Kidney glomerular epithelial cell (primary cell): ENCODE results near the gene VAMP8.
"Not testable (repeated sequence)": the region's sequence is repeated elsewhere in the genome, so short reads cannot be mapped to it uniquely, and the experiment has no call there.

Experiments
- DNase-seq: peaks from one replicate; lab custom pipeline; 2025; lab: John Stamatoyannopoulos, UW

VAMP8 gene

DNA sequence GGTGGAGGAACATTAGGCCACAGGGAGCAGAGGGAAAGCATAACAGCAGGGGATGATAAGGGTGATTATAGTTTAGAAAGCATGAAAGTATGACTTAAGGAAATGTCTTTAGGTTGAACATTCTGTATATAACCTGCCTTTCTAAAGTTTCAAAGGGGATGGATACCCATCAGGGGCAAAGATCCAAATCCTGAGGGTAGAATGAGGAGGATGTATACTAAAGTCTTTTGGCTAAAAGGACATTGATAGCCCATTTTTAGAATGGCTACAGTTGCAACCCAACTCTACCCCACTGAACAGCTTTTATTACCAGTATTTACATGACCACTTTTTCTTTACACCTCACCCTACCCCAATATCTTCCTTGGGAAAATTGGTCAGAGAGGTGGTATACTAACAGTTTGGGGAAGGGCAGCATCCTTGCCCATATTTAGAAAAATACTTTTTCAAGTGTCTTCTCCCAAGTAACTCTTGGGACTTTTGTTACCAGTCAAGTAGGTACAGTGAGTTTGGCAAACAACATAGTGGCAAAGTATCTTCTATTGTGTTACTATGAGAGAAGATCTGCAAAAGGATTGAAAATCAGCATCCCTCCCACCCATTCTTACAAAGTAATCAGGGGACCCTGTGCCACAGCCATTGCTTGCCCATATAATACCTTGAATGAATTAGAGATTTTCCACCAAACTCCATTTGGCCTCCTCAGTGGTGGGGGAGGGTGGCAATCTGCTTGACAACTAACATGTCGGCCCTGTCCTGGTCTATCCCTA, 30.1 kb upstream of the VAMP8 start:
- DNase-seq: no peak

- no peak for DNase-seq
These were observed 29.4 kb upstream of the VAMP8 start for GRCh38 chr2:85547859-85548607.

DNA sequence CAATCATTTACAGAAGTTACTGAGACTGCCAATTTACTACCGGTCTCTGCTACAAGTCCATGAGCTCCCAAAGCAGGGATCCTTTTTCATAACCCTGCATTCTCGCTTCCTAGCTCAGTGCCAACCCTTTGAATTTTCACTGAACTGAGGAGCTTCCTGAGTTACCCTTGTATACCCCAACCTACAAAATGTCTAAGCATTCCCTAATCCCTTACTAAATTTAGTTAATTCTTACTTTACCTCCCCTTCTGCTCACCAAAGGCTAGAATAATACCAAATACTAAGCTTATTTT, 28.8 kb upstream of the VAMP8 start:
- no peak for DNase-seq

DNA sequence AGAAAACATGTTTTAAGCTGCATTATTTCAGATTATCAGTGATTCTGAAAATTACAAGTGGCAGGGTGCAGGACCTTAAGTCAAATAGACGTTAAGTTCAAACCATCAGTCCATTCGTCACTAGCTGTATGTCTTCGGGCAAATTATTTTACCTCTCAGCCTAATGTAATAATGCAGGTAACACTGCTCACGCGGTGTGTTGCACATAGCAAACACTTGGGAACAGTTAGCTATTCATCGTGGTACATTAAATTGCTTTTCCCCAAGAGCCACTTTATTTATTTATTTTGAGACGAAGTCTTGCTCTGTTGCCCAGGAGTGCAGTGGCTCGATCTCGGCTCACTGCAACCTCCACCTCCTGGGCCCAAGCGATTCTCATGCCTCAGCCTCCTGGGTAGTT, 28.3 kb upstream of the VAMP8 start:
- no peak for DNase-seq

- no peak for DNase-seq
These were observed 27.6 kb upstream of the VAMP8 start for GRCh38 chr2:85549826-85550225.

DNA sequence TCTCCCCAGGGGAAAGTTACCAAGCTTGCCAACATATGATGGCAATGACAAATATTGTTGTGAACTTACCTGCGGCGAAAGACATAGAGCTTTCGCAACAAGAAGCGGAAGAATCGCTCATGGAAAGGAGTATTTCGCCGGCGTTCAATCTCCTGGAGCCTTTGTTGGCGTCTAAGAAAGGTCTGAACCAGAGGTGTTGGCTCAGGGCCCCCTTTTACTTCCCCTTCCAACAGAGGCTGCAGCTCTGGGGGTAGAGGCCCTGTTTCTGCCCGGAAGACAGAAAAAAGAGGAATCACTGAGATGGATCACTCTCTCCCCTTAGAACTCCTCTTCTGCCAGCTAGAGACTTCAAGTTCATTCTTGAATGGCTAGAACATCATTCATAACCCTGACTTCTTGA, 26.9 kb upstream of the VAMP8 start:
- DNase-seq: no peak

GRCh38 chr2:85551698-85552678, 25.4 kb upstream of the VAMP8 start:
- peak; percentile 54 for DNase-seq

- DNase-seq: no peak
These were observed 24.2 kb upstream of the VAMP8 start for GRCh38 chr2:85553184-85553583.

GRCh38 chr2:85554980-85555612, 22.3 kb upstream of the VAMP8 start:
- no peak for DNase-seq

DNA sequence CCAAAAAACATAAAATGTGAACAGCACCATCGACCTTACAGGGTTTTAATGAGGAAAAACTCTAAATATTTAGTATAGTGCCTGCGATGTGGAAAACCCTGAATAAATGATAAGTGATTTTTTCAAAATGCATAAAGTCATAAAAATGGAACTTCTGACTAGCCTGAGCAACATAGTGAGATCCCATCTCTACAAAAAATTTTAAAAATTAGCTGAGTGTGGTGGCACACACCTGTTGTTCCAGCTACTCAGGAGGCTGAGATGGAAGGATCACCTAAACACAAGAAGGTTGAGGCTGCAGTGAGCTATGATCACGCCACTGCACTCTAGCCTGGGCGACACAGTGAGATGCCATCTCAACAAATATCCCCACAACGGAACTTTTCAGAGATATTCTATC, 20.3 kb upstream of the VAMP8 start:
- DNase-seq: no peak

- no peak for DNase-seq
These were observed 19.2 kb upstream of the VAMP8 start for GRCh38 chr2:85558160-85558559.

GRCh38 chr2:85560403-85560726, 17.0 kb upstream of the VAMP8 start:
- DNase-seq: not testable (repeated sequence)

DNA sequence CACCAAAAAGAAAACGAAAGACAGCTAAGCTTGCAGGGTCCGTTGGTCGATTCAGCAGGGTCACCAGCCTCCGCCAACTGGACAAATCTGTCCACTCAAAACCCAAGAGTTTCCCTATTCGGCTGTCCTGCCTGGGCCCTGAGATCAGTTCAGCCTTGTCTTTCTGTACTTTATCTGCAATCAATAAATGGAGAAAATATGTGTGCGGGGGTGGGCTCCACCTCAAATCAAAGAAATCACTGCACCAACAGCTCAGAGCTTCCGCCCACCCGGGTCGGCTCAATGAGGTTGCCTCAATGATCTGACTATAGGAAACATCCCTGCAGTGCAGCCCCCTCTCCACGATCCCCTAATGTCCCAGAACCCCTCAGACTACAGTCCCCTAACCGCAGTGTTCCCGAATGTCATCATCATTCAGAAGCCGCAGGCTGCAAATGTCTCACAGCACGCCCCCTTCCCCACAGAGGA, 16.5 kb upstream of the VAMP8 start:
- DNase-seq: no peak

GRCh38 chr2:85561280-85562212, 15.8 kb upstream of the VAMP8 start, which contains the start of gene GGCX:
GGCX (minus strand) TSS chr2:85561493; CDS start chr2:85561428, 65 bp downstream.
- DNase-seq: peak; percentile 88

DNA sequence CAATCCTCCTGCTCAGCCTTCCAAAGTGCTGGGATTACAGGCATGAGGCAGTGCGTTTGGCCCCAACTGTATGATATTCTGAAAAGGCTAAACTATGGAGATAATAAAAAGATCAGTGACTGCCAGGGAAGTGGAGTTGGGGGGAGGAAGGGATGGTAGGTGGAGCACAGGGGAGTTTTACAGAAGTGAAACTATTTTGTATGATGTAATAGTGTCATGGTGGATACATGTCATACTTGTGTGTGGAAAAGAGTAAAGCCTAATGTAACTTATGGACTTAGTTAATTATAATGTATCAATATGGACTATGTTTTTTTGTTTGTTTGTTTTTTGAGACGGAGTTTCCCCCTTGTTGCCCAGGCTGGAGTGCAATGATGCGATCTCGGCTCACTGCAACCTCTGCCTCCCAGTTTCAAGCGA, 13.2 kb upstream of the VAMP8 start:
- no peak for DNase-seq

DNA sequence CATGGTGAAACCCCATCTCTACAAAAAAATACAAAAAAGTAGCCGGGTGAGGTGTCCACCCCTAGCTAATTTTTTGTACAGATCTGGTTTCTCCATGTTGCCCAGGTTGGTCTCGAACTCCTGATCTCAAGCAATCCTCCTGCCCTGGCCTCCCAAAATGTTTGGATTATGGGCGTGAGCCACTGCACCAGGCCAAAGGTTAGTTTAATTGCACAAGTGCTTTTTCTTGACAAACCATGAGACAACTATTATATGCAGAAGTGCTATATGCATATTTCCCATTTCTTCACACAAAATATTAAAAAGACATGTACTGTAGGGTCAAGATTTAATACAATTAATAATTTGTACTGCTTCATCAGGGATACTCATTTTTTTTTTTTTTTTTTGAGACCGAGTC, 11.1 kb upstream of the VAMP8 start:
- no peak for DNase-seq

DNA sequence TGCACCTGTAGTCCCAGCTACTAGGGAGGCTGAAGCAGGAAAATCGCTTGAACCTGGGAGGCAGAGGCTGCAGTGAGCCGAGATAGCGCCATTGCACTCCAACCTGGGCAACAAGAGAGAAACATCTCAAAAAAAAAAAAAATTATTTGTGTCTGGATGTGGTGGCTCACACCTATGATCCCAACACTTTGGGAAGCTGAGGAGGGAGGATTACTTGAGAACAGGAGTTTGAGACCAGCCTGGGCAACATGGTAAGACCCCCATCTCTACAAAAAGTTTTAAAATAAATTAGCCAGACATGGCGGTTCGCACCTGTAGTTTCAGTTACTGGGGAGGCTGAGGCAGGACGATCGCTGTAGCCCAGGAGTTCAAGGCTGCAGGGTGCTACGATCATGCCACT, 1.6 kb upstream of the VAMP8 start:
- DNase-seq: no peak

DNA sequence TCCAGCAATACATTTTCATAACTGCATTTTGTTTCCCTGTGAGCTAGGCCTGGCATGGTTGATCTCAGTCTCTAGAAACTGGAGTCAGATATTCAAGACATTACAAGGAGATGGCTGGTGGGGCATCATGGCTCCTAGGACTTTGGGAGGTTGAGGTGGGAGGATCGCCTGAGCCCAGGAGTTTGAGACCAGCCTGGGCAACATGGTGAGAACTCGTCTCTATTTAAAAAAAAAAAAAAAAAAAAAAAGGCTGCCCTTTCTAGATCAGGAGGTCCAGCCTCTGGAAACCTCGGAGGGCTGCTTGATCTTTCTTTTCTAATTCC, 362 bp upstream of the VAMP8 start:
- DNase-seq: no peak

- DNase-seq: no peak
These were observed 1.1 kb downstream of the VAMP8 start for GRCh38 chr2:85578243-85579180.
